GM12878 (cell line): ENCODE results near the gene RSPRY1.

Experiments
- CTCF ChIP-seq, 3 experiments: IDR thresholded peaks in 2 of 3; conservative IDR thresholded peaks in 1 of 3; 2 replicates each; pipeline ENCODE4 v1.5.1; 2011; ENCODE audit warnings: low read depth in 3 of 3, low read length in 3 of 3, mild to moderate bottlenecking in 3 of 3, control low read depth in 2 of 3, moderate library complexity in 2 of 3, inconsistent platforms in 1 of 3, mixed read lengths in 1 of 3; ENCODE audit not compliant: control insufficient read depth in 2 of 3, insufficient read depth in 1 of 3; ENCODE audit errors: extremely low read depth in 1 of 3
- JUNB ChIP-seq: IDR thresholded peaks from 2 replicates; pipeline ENCODE4 v1.6.1; 2016; ENCODE audit warnings: antibody characterized with exemption, mild to moderate bottlenecking
- NFYB ChIP-seq: IDR thresholded peaks from 2 replicates; pipeline ENCODE4 v1.6.1; 2011; ENCODE audit warnings: low read depth, mild to moderate bottlenecking, low read length, improper control_type of control experiment, moderate library complexity; ENCODE audit not compliant: insufficient read depth
- NR2C2 ChIP-seq: IDR thresholded peaks from 2 replicates; pipeline ENCODE4 v1.6.1; 2011; ENCODE audit warnings: borderline replicate concordance, low read depth; ENCODE audit not compliant: control insufficient read depth, insufficient read length
- POLR2AphosphoS5 ChIP-seq: IDR thresholded peaks from 2 replicates; pipeline ENCODE4 v1.6.1; 2011; ENCODE audit warnings: mild to moderate bottlenecking, low read length, inconsistent platforms
- SIN3A ChIP-seq: IDR thresholded peaks from 2 replicates; pipeline ENCODE4 v1.6.1; 2012; ENCODE audit warnings: low read depth, low read length, improper control_type of control experiment
- SRF ChIP-seq, 2 experiments: IDR thresholded peaks; 2 replicates each; pipeline ENCODE4 v1.6.1; 2011; ENCODE audit warnings: low read depth in 2 of 2, low read length in 2 of 2, mild to moderate bottlenecking in 1 of 2, moderate library complexity in 1 of 2
- TAF1 ChIP-seq: IDR thresholded peaks from 2 replicates; pipeline ENCODE4 v1.6.1; 2011; ENCODE audit warnings: mild to moderate bottlenecking, low read depth, low read length, borderline replicate concordance
- TARDBP ChIP-seq: IDR thresholded peaks from 2 replicates; pipeline ENCODE4 v1.6.1; 2016; ENCODE audit warnings: borderline replicate concordance
- TBL1XR1 ChIP-seq: IDR thresholded peaks from 2 replicates; pipeline ENCODE4 v1.6.1; 2012; ENCODE audit warnings: low read depth, low read length, improper control_type of control experiment
- TCF12 ChIP-seq: IDR thresholded peaks from 2 replicates; pipeline ENCODE4 v1.6.1; 2011; ENCODE audit warnings: low read depth, mild to moderate bottlenecking, low read length
- ZBTB33 ChIP-seq: fragments of 450-650 bp; IDR thresholded peaks from 2 replicates; pipeline ENCODE4 v1.6.1; 2017; ENCODE audit warnings: mild to moderate bottlenecking
- ZNF217 ChIP-seq: fragments of 450-650 bp; IDR thresholded peaks from 2 replicates; pipeline ENCODE4 v1.6.1; 2017; ENCODE audit warnings: antibody characterized with exemption, mild to moderate bottlenecking
- ZNF274 ChIP-seq: IDR thresholded peaks from one replicate; pipeline ENCODE4 v1.8.0; 2011; ENCODE audit not compliant: insufficient read length, insufficient read depth

GRCh38 chr16:57191056-57191571 is 5.0 kb downstream of the RSPRY1 start:
- TF ChIP-seq ZBTB33 (no peak), CTCF (IDR thresholded peaks at IDR 0.05 in 2 of 3, conservative IDR thresholded peaks at IDR 0.05 in 1 of 3; ENCODE audit: control insufficient read depth in 2 of 3, extremely low read depth in 1 of 3, insufficient read depth in 1 of 3, low read depth in 3 of 3, low read length in 3 of 3) (no peak), NR2C2 (no peak), JUNB (no peak), TBL1XR1 (no peak), TAF1 (no peak), POLR2AphosphoS5 (no peak), ZNF217 (no peak), SIN3A (no peak), SRF (IDR thresholded peaks at IDR 0.05; ENCODE audit: low read depth in 2 of 2, low read length in 2 of 2) (no peak), TARDBP (no peak), NFYB (no peak), TCF12 (no peak), ZNF274 (no peak)
